Inflammatory macrophage treated with lipopolysaccharide for 4 hours (primary cell): ENCODE results near the gene RASA4B.
"Not testable (repeated sequence)": the region's sequence is repeated elsewhere in the genome, so short reads cannot be mapped to it uniquely, and the experiment has no call there.

ENCODE experiments used
- DNase-seq: peaks from one replicate; pipeline ENCODE4 v3.0.0-alpha.2; 2020

The RASA4B gene

GRCh38 chr7:102510575-102510974 lies 7.0 kb downstream of the RASA4B start:
- not testable (repeated sequence) for DNase-seq

GRCh38 chr7:102507410-102508088 lies 10.0 kb downstream of the RASA4B start:
- not testable (repeated sequence) for DNase-seq

GRCh38 chr7:102505298-102506185 lies 12.0 kb downstream of the RASA4B start:
- not testable (repeated sequence) for DNase-seq

- not testable (repeated sequence) for DNase-seq
Measured at GRCh38 chr7:102503141-102503540, 14.4 kb downstream of the RASA4B start.

- not testable (repeated sequence) for DNase-seq
Measured at GRCh38 chr7:102498321-102498720, 19.3 kb downstream of the RASA4B start.

- DNase-seq = not testable (repeated sequence)
Measured at GRCh38 chr7:102497308-102497707, 20.3 kb downstream of the RASA4B start.

- not testable (repeated sequence) for DNase-seq
Measured at GRCh38 chr7:102496861-102497260, 20.7 kb downstream of the RASA4B start.

- DNase-seq = not testable (repeated sequence)
Measured at GRCh38 chr7:102494473-102495149, 23.0 kb downstream of the RASA4B start.

GRCh38 chr7:102494026-102494425 lies 23.6 kb downstream of the RASA4B start:
- not testable (repeated sequence) for DNase-seq

GRCh38 chr7:102493220-102493935 lies 24.2 kb downstream of the RASA4B start:
- DNase-seq = not testable (repeated sequence)

- not testable (repeated sequence) for DNase-seq
Measured at GRCh38 chr7:102490529-102491075, 27.0 kb downstream of the RASA4B start.

GRCh38 chr7:102484317-102484716 lies 33.3 kb downstream of the RASA4B start:
- DNase-seq = not testable (repeated sequence)

GRCh38 chr7:102481962-102482361 lies 35.6 kb downstream of the RASA4B start:
- DNase-seq = not testable (repeated sequence)

- not testable (repeated sequence) for DNase-seq
Measured at GRCh38 chr7:102479982-102480637, 37.5 kb downstream of the RASA4B start.

GRCh38 chr7:102479209-102479584 lies 38.4 kb downstream of the RASA4B start:
- not testable (repeated sequence) for DNase-seq

- peak; percentile 37 for DNase-seq
Measured at GRCh38 chr7:102478314-102479208, 39.0 kb downstream of the RASA4B start, which contains the start of gene POLR2J. Gene POLR2J (minus strand): TSS chr7:102478922. CDS start chr7:102478860, 62 bp downstream.

- DNase-seq = not testable (repeated sequence)
Measured at GRCh38 chr7:102474736-102475435, 42.7 kb downstream of the RASA4B start.

GRCh38 chr7:102474116-102474515 lies 43.5 kb downstream of the RASA4B start:
- DNase-seq = not testable (repeated sequence)

GRCh38 chr7:102473271-102473991 lies 44.1 kb downstream of the RASA4B start:
- no peak for DNase-seq
